GM12878 (cell line): ENCODE results near the gene CD300H. TPM values are rescaled to one million over a fixed set of nuclear protein-coding genes. Genes with fewer than 3 reads are reported as not detected.

Experiments
- BCL3 ChIP-seq: IDR thresholded peaks from 2 replicates; pipeline ENCODE4 v1.6.1; 2011; ENCODE audit warnings: borderline replicate concordance, low read depth, mild to moderate bottlenecking, moderate library complexity, low read length; ENCODE audit not compliant: insufficient read depth, poor library complexity, severe bottlenecking
- BHLHE40 ChIP-seq, 2 experiments: fragments of 450-650 bp in 1 of 2; IDR thresholded peaks; 2 replicates each; pipeline ENCODE4 v1.6.1; 2011 to 2017; ENCODE audit warnings: low read depth in 2 of 2, borderline replicate concordance in 1 of 2, improper control_type of control experiment in 1 of 2, low read length in 1 of 2, mild to moderate bottlenecking in 1 of 2
- CBX3 ChIP-seq: fragments of 200-600 bp; sonication (generic); IDR thresholded peaks from 2 replicates; pipeline ENCODE4 v1.6.1; 2016; ENCODE audit warnings: low read depth, borderline replicate concordance
- HSF1 ChIP-seq: fragments of 150-350 bp; IDR thresholded peaks from 2 replicates; pipeline ENCODE4 v1.6.1; 2014; ENCODE audit warnings: mild to moderate bottlenecking, low read depth, low read length
- MYC ChIP-seq: IDR thresholded peaks from 2 replicates; pipeline ENCODE4 v1.6.1; 2011; ENCODE audit warnings: mild to moderate bottlenecking, low read length, moderate library complexity, inconsistent platforms; ENCODE audit not compliant: insufficient read depth, insufficient replicate concordance, insufficient read length, severe bottlenecking
- NFYA ChIP-seq: IDR thresholded peaks from 2 replicates; pipeline ENCODE4 v1.6.1; 2011; ENCODE audit warnings: low read depth, mild to moderate bottlenecking, low read length, improper control_type of control experiment, borderline replicate concordance
- PAX8 ChIP-seq: fragments of 450-650 bp; IDR thresholded peaks from 2 replicates; pipeline ENCODE4 v1.6.1; 2017; ENCODE audit warnings: mild to moderate bottlenecking, moderate library complexity
- PBX3 ChIP-seq: IDR thresholded peaks from 2 replicates; pipeline ENCODE4 v1.6.1; 2011; ENCODE audit warnings: mild to moderate bottlenecking, low read depth, low read length, moderate library complexity; ENCODE audit not compliant: insufficient replicate concordance
- RBBP5 ChIP-seq: fragments of 200-600 bp; sonication (generic); conservative IDR thresholded peaks from 2 replicates; pipeline ENCODE4 v1.6.1; 2016
- SMC3 ChIP-seq: IDR thresholded peaks from 2 replicates; pipeline ENCODE4 v1.6.1; 2011; ENCODE audit warnings: low read length, improper control_type of control experiment, borderline replicate concordance
- STAT3 ChIP-seq: IDR thresholded peaks from 2 replicates; pipeline ENCODE4 v1.6.1; 2011; ENCODE audit warnings: low read depth, low read length, improper control_type of control experiment
- ZBTB4 ChIP-seq: fragments of 450-650 bp; formaldehyde crosslinking; IDR thresholded peaks from 2 replicates; pipeline ENCODE4 v1.4.0; 2022; ENCODE audit warnings: mild to moderate bottlenecking, moderate library complexity
- polyA plus RNA-seq, 11 experiments: library from polyadenylated mRNA; depleted of rRNA in 4 of 11; unstranded in 6 of 11; stranded (reverse) in 5 of 11; fragments of >200 nt; fragmentation: Nextera tagmentation in 4 of 11; fragmentation: Illumina TruSeq in 1 of 11; extraction: Ambion mirVana in 4 of 11; extraction: Trizol in 1 of 11; gene quantifications; 1 replicate in 1 of 11; 2 replicates in 10 of 11; pipeline versions ENCODE4 v1.2.1 to v1.2.3, GENCODE V29; 2011 to 2016; ENCODE audit warnings: inconsistent platforms in 2 of 11, missing spikeins in 2 of 11, low read depth in 1 of 11
- total RNA-seq, 4 experiments: library from RNA; depleted of rRNA in 3 of 4; stranded (reverse); fragments of >200 nt in 3 of 4; fragmentation: Illumina TruSeq in 1 of 4; extraction: Trizol in 1 of 4; gene quantifications; 2 replicates each; pipeline versions ENCODE4 v1.2.1 to v1.2.3, GENCODE V29; 2013 to 2021

Gene CD300H
- total and polyA plus RNA-seq, 10 of the 15 experiments (the other 5 are each of a cell fraction or from before 2014, with no cell fraction given): not detected

GRCh38 chr17:74549343-74549742, 18.0 kb downstream of the CD300H start (continued):
- no peak for TF ChIP-seq HSF1
- no peak for TF ChIP-seq PBX3
- TF ChIP-seq MYC: no peak
- no peak for TF ChIP-seq ZBTB4 (CRISPR knock-in tag)
- TF ChIP-seq PAX8: no peak
- TF ChIP-seq NFYA: no peak
- no peak for TF ChIP-seq CBX3
- TF ChIP-seq STAT3: no peak
- no peak for TF ChIP-seq BHLHE40 (IDR thresholded peaks at IDR 0.05; ENCODE audit: borderline replicate concordance in 1 of 2, low read depth in 2 of 2, low read length in 1 of 2)
- TF ChIP-seq SMC3: no peak
- no peak for TF ChIP-seq BCL3
- TF ChIP-seq RBBP5: no peak
